Panc1 (cell line): ENCODE measurements around the gene KIRREL3. TPM values are rescaled to one million over a fixed set of nuclear protein-coding genes. Genes with fewer than 3 reads are reported as not detected.

Experiments used
- ATAC-seq: fragments of 200-7000 bp; cut with Tn5 transposase; 2 replicates; pipeline ENCODE4 v1.9.1; 2020; ENCODE audit warnings: mild to moderate bottlenecking, moderate library complexity
- BruUV-seq: library from RNA; stranded (reverse); fragments of 400-500 nt; replicated peaks from 2 replicates; lab custom pipeline; 2021; lab: Mats Ljungman, UMichigan
- CTCF ChIA-PET: fragments of 300-600 bp; sonication (Branson Sonifier 250); formaldehyde crosslinking; loops from one replicate; lab custom pipeline; 2022; ENCODE audit warnings: antibody characterized with exemption; lab: Charles Lee
- POLR2A ChIA-PET: fragments of 300-600 bp; sonication (Branson Sonifier 250); formaldehyde crosslinking; loops from one replicate; lab custom pipeline; 2022; ENCODE audit warnings: antibody characterized with exemption; lab: Charles Lee
- DNase-seq: peaks from one replicate; pipeline ENCODE4 v3.0.0-alpha.2; 2010; ENCODE audit warnings: low read depth, low spot score
- H3K27ac ChIP-seq: 2 replicates; pipeline ENCODE4 v1.5.1; 2011; ENCODE audit warnings: mild to moderate bottlenecking, low read length, inconsistent platforms
- H3K27me3 ChIP-seq: fragments of 200-500 bp; sonication (Bioruptor generic); 2 replicates; pipeline ENCODE4 v1.6.0; 2014; ENCODE audit warnings: low read length, inconsistent platforms; ENCODE audit not compliant: control insufficient read depth, insufficient read depth
- H3K36me3 ChIP-seq: fragments of 200-500 bp; sonication (Bioruptor generic); 2 replicates; pipeline ENCODE4 v1.5.1; 2014; ENCODE audit warnings: inconsistent platforms, mild to moderate bottlenecking, low read length, moderate library complexity; ENCODE audit not compliant: control insufficient read depth, insufficient read depth
- H3K4me1 ChIP-seq: 2 replicates; pipeline ENCODE4 v1.5.1; 2011; ENCODE audit warnings: inconsistent platforms, mild to moderate bottlenecking, low read length, moderate library complexity; ENCODE audit not compliant: control insufficient read depth, insufficient read depth
- H3K4me3 ChIP-seq, 2 experiments: 2 replicates each; pipeline ENCODE4 v1.5.1; 2011 to 2012; ENCODE audit warnings: low read depth in 2 of 2, low read length in 2 of 2, mild to moderate bottlenecking in 2 of 2, inconsistent platforms in 1 of 2, moderate library complexity in 1 of 2
- H3K9me3 ChIP-seq: fragments of 200-500 bp; sonication (Bioruptor generic); 2 replicates; pipeline ENCODE4 v1.5.1; 2014; ENCODE audit warnings: low read depth, mild to moderate bottlenecking, inconsistent platforms, low read length, moderate library complexity; ENCODE audit not compliant: control insufficient read depth, insufficient read depth
- POLR2AphosphoS5 ChIP-seq: IDR thresholded peaks from 2 replicates; pipeline ENCODE4 v1.6.1; 2012; ENCODE audit warnings: mild to moderate bottlenecking, low read depth, low read length, moderate library complexity
- REST ChIP-seq, 2 experiments: IDR thresholded peaks; 2 replicates each; pipeline ENCODE4 v1.6.1; 2011 to 2012; ENCODE audit warnings: low read depth in 2 of 2, control low read depth in 1 of 2, low read length in 1 of 2, mild to moderate bottlenecking in 1 of 2, moderate library complexity in 1 of 2; ENCODE audit not compliant: insufficient read depth in 1 of 2
- SIN3A ChIP-seq: IDR thresholded peaks from 2 replicates; pipeline ENCODE4 v1.6.1; 2012; ENCODE audit warnings: low read depth, mild to moderate bottlenecking, low read length, moderate library complexity, borderline replicate concordance; ENCODE audit not compliant: insufficient read depth
- TCF7L2 ChIP-seq: IDR thresholded peaks from 2 replicates; pipeline ENCODE4 v1.6.1; 2011; ENCODE audit warnings: mild to moderate bottlenecking, low read depth, low read length, inconsistent platforms
- in situ Hi-C: cut with HindIII; loops from 2 replicates; pipeline ENCODE4 v1.10.0; 2016; ENCODE audit warnings: low sequenced_read_pairs, low pct_unique_long_range_greater_than_20kb
- intact Hi-C: fragments of 100-400 bp; cut with micrococcal nuclease; formaldehyde crosslinking; loops from one replicate; pipeline ENCODE4 v1.10.0; 2022; ENCODE audit not compliant: unreplicated experiment
- total RNA-seq: library from RNA; stranded (reverse); gene quantifications from one replicate; pipeline ENCODE4 v1.2.1, GENCODE V29; 2021; ENCODE audit not compliant: unreplicated experiment
- TF ChIP-seq, protein P1 (sequence below): fragments of 450-650 bp; IDR thresholded peaks from 2 replicates; pipeline ENCODE4 v1.5.1; 2017; ENCODE audit warnings: mild to moderate bottlenecking

The KIRREL3 gene
- total RNA-seq, 1 experiment from 2014 or later = 0.36 TPM

GRCh38 chr11:126489836-126490660 lies 510.5 kb downstream of the KIRREL3 start:
- no peak for TF ChIP-seq REST (IDR thresholded peaks at IDR 0.05; ENCODE audit: insufficient read depth in 1 of 2, low read depth in 2 of 2, low read length in 1 of 2)
- TF ChIP-seq TCF7L2 = no peak
- TF ChIP-seq POLR2AphosphoS5 = no peak
- no peak for TF ChIP-seq SIN3A
- TF ChIP-seq, protein P1, sequence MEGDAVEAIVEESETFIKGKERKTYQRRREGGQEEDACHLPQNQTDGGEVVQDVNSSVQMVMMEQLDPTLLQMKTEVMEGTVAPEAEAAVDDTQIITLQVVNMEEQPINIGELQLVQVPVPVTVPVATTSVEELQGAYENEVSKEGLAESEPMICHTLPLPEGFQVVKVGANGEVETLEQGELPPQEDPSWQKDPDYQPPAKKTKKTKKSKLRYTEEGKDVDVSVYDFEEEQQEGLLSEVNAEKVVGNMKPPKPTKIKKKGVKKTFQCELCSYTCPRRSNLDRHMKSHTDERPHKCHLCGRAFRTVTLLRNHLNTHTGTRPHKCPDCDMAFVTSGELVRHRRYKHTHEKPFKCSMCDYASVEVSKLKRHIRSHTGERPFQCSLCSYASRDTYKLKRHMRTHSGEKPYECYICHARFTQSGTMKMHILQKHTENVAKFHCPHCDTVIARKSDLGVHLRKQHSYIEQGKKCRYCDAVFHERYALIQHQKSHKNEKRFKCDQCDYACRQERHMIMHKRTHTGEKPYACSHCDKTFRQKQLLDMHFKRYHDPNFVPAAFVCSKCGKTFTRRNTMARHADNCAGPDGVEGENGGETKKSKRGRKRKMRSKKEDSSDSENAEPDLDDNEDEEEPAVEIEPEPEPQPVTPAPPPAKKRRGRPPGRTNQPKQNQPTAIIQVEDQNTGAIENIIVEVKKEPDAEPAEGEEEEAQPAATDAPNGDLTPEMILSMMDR = no peak
- BruUV-seq = no TSS peak
- Histone ChIP-seq H3K9me3 (no peaks in the 10 kb centered on the region), H3K27ac (no peak overlapping the region), H3K36me3 (no peaks in the 10 kb centered on the region), H3K4me1 (no peaks in the 10 kb centered on the region), H3K4me3 (no peak overlapping the region), H3K27me3 (no peaks in the 10 kb centered on the region)
- in situ Hi-C loops = no loop called here
- no peak for ATAC-seq
- ChIA-PET POLR2A (no interaction called here), CTCF (interaction anchor here (1.3 kb wide), 1 partner anchor 9 kb away, joined by 10 read pairs; no protein-coding TSS in a partner anchor)
- no peak for DNase-seq
- intact Hi-C loops = loop anchor here (5.0 kb wide), 1 partner anchor 497 kb away; no protein-coding TSS in a partner anchor

DNA sequence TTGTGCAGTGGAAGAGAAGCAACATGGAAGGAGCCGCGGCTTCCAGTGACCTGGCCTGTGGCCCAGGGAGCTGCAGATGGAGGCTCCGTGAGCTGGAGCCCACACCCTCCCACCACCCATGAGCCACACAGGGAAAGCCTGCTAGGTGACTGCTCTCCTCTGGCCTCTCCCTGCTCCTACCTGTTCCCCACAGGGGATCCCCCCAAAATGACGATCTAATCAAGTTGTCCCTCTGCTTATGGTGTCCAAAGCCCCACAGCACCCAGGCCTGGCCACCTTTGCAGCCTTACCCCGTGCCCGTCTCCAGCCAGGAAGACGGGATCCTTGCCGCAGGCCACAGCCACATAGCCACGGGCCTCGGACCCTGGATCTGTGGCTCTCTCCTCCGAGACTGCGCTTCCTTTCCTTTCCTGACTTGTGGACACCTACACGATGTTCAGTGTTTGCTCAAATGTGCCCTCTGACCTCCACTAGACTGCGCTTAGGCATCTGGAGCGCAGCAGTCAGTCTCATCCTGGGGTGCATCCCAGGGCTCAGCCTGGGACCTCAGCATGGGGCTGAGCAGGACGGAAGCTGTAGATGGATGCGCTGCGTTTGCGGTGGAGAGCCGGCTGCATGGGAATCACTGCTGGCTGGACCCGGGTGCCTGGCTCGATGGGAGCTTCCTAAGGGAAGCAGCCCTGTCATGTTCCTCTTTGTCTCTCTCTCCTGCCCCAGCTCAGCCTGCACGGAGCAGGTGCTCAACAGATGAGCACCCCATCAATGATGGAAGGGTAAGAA lies 511.8 kb downstream of the KIRREL3 start:
- in situ Hi-C loops = no loop called here

More for the DNA sequence above, 511.8 kb downstream of the KIRREL3 start:
- ATAC-seq (no peak), DNase-seq (no peak)
- Histone ChIP-seq H3K4me1 (no peaks in the 10 kb centered on the region), H3K9me3 (no peaks in the 10 kb centered on the region), H3K27me3 (no peaks in the 10 kb centered on the region), H3K27ac (no peak overlapping the region), H3K36me3 (no peaks in the 10 kb centered on the region), H3K4me3 (no peak overlapping the region)
- intact Hi-C loops = loop anchor here (5.0 kb wide), 1 partner anchor 499 kb away; no protein-coding TSS in a partner anchor
- CTCF ChIA-PET = interaction anchor here (0.6 to 1.3 kb wide), 2 partner anchors 8 to 11 kb away, joined by 9 to 10 read pairs; no protein-coding TSS in a partner anchor
- POLR2A ChIA-PET = interaction anchor here (0.6 kb wide), 1 partner anchor 29 kb away, joined by 5 read pairs; no protein-coding TSS in a partner anchor
- BruUV-seq = no TSS peak
- TF ChIP-seq TCF7L2 = no peak
- TF ChIP-seq SIN3A = no peak
- no peak for TF ChIP-seq POLR2AphosphoS5
- no peak for TF ChIP-seq REST (IDR thresholded peaks at IDR 0.05; ENCODE audit: insufficient read depth in 1 of 2, low read depth in 2 of 2, low read length in 1 of 2)
- TF ChIP-seq, protein P1 = no peak
